ENCODE measurements around the gene CD59.
"Not testable (repeated sequence)": the region's sequence is repeated elsewhere in the genome, so short reads cannot be mapped to it uniquely, and the experiment has no call there.

CD59 gene

GRCh38 chr11:33713151-33713855 is 22.9 kb downstream of the CD59 start:
- DNase-seq (no peak), ATAC-seq (no peak)
- Mint-ChIP-seq H3K27me3 (no peaks in the 10 kb centered on the region), H3K36me3 (ENCODE audit: low read depth) (peaks cover 8% of the 10 kb centered on the region), H3K4me3 (no peak overlapping the region), H3K4me1 (no peaks in the 10 kb centered on the region), H3K9me3 (no peaks in the 10 kb centered on the region), H3K27ac (no peak overlapping the region)

GRCh38 chr11:33712436-33712835 is 23.8 kb downstream of the CD59 start:
- no peak for DNase-seq
- no peaks in the 10 kb centered on the region for H3K9me3 Mint-ChIP-seq
- H3K27ac Mint-ChIP-seq: no peak overlapping the region
- H3K27me3 Mint-ChIP-seq: no peaks in the 10 kb centered on the region
- peaks cover 8% of the 10 kb centered on the region for H3K36me3 Mint-ChIP-seq (ENCODE audit: low read depth)
- H3K4me3 Mint-ChIP-seq: no peak overlapping the region
- no peak for ATAC-seq
- no peaks in the 10 kb centered on the region for H3K4me1 Mint-ChIP-seq

- no peaks in the 10 kb centered on the region for H3K9me3 Mint-ChIP-seq
- no peak overlapping the region for H3K4me3 Mint-ChIP-seq
- H3K27ac Mint-ChIP-seq: no peak overlapping the region
- DNase-seq (no peak), ATAC-seq (no peak)
- peaks cover 4% of the 10 kb centered on the region for H3K4me1 Mint-ChIP-seq
- H3K36me3 Mint-ChIP-seq (ENCODE audit: low read depth): peaks cover 8% of the 10 kb centered on the region
- H3K27me3 Mint-ChIP-seq: no peaks in the 10 kb centered on the region
Measured at GRCh38 chr11:33709466-33709865, 26.8 kb downstream of the CD59 start.

GRCh38 chr11:33708985-33709384 is 27.2 kb downstream of the CD59 start:
- DNase-seq (no peak), ATAC-seq (no peak)
- H3K9me3 Mint-ChIP-seq: no peaks in the 10 kb centered on the region
- no peak overlapping the region for H3K27ac Mint-ChIP-seq
- H3K4me3 Mint-ChIP-seq: no peak overlapping the region
- H3K27me3 Mint-ChIP-seq: no peaks in the 10 kb centered on the region
- H3K36me3 Mint-ChIP-seq (ENCODE audit: low read depth): peaks cover 8% of the 10 kb centered on the region
- peaks cover 4% of the 10 kb centered on the region for H3K4me1 Mint-ChIP-seq

- not testable (repeated sequence) for H3K4me1 Mint-ChIP-seq; H3K27me3 Mint-ChIP-seq; DNase-seq; H3K36me3 Mint-ChIP-seq (ENCODE audit: low read depth); ATAC-seq; H3K27ac Mint-ChIP-seq; H3K9me3 Mint-ChIP-seq; H3K4me3 Mint-ChIP-seq
Measured at GRCh38 chr11:33707831-33708230, 28.4 kb downstream of the CD59 start.

- Mint-ChIP-seq H3K4me1 (peaks cover 4% of the 10 kb centered on the region), H3K27ac (no peak overlapping the region), H3K9me3 (no peaks in the 10 kb centered on the region), H3K36me3 (ENCODE audit: low read depth) (peaks cover 6% of the 10 kb centered on the region), H3K4me3 (no peak overlapping the region), H3K27me3 (no peaks in the 10 kb centered on the region)
- no peak for DNase-seq
- no peak for ATAC-seq
Measured at GRCh38 chr11:33706966-33707365, 29.3 kb downstream of the CD59 start.

GRCh38 chr11:33706546-33706945 is 29.7 kb downstream of the CD59 start:
- Mint-ChIP-seq H3K9me3 (no peaks in the 10 kb centered on the region), H3K27ac (no peak overlapping the region), H3K27me3 (no peaks in the 10 kb centered on the region), H3K4me3 (no peak overlapping the region), H3K4me1 (peaks cover 6% of the 10 kb centered on the region), H3K36me3 (ENCODE audit: low read depth) (peaks cover 6% of the 10 kb centered on the region)
- ATAC-seq (no peak), DNase-seq (no peak)

GRCh38 chr11:33704240-33705002 is 31.8 kb downstream of the CD59 start:
- peaks cover 6% of the 10 kb centered on the region for H3K27me3 Mint-ChIP-seq
- H3K4me3 Mint-ChIP-seq: no peak overlapping the region
- no peak for ATAC-seq
- no peak for DNase-seq
- peaks cover 17% of the 10 kb centered on the region for H3K4me1 Mint-ChIP-seq
- no peak overlapping the region for H3K27ac Mint-ChIP-seq
- H3K9me3 Mint-ChIP-seq: no peaks in the 10 kb centered on the region
- H3K36me3 Mint-ChIP-seq (ENCODE audit: low read depth): peaks cover 5% of the 10 kb centered on the region

GRCh38 chr11:33703788-33704187 is 32.4 kb downstream of the CD59 start:
- Mint-ChIP-seq H3K27me3 (peaks cover 8% of the 10 kb centered on the region), H3K4me1 (peaks cover 17% of the 10 kb centered on the region), H3K27ac (no peak overlapping the region), H3K4me3 (no peak overlapping the region), H3K36me3 (ENCODE audit: low read depth) (peaks cover 1% of the 10 kb centered on the region), H3K9me3 (no peaks in the 10 kb centered on the region)
- DNase-seq (no peak), ATAC-seq (no peak)

- Mint-ChIP-seq H3K36me3 (ENCODE audit: low read depth) (no peaks in the 10 kb centered on the region), H3K4me3 (no peak overlapping the region), H3K27me3 (peaks cover 8% of the 10 kb centered on the region), H3K9me3 (no peaks in the 10 kb centered on the region), H3K4me1 (peaks cover 17% of the 10 kb centered on the region), H3K27ac (no peak overlapping the region)
- no peak for ATAC-seq
- DNase-seq: no peak
Measured at GRCh38 chr11:33703234-33703633, 33.0 kb downstream of the CD59 start.

- ATAC-seq: no peak
- H3K4me3 Mint-ChIP-seq: peak overlapping the region; percentile 80
- H3K9me3 Mint-ChIP-seq: no peaks in the 10 kb centered on the region
- H3K4me1 Mint-ChIP-seq: peaks cover 16% of the 10 kb centered on the region
- H3K27ac Mint-ChIP-seq: peak overlapping the region; percentile 82
- no peak for DNase-seq
- peaks cover 15% of the 10 kb centered on the region for H3K27me3 Mint-ChIP-seq
- no peaks in the 10 kb centered on the region for H3K36me3 Mint-ChIP-seq (ENCODE audit: low read depth)
Measured at GRCh38 chr11:33701302-33702230, 34.7 kb downstream of the CD59 start.

- peak; percentile 97 for DNase-seq
Measured at GRCh38 chr11:33700502-33701271, 35.5 kb downstream of the CD59 start, which contains the start of gene C11orf91. Gene C11orf91 (minus strand): TSS chr11:33700826. CDS start chr11:33700740, 86 bp downstream.

GRCh38 chr11:33700063-33700501 is 36.1 kb downstream of the CD59 start:
- ATAC-seq (no peak), DNase-seq (no peak)
- Mint-ChIP-seq H3K9me3 (no peaks in the 10 kb centered on the region), H3K36me3 (ENCODE audit: low read depth) (no peaks in the 10 kb centered on the region), H3K4me1 (peaks cover 13% of the 10 kb centered on the region), H3K27me3 (peaks cover 22% of the 10 kb centered on the region), H3K4me3 (peak overlapping the region; percentile 57), H3K27ac (peak overlapping the region; percentile 29)

More at GRCh38 chr11:33700502-33701271, 35.5 kb downstream of the CD59 start, which contains the start of gene C11orf91:
- Mint-ChIP-seq H3K9me3 (no peaks in the 10 kb centered on the region), H3K4me1 (peaks cover 13% of the 10 kb centered on the region), H3K36me3 (ENCODE audit: low read depth) (no peaks in the 10 kb centered on the region), H3K27me3 (peaks cover 21% of the 10 kb centered on the region), H3K4me3 (peak within 1 kb of the TSS; percentile 80), H3K27ac (peak within 1 kb of the TSS; percentile 82)
- peak; percentile 89 for ATAC-seq
